GM12875 (cell line): ENCODE results near the gene PRAMEF12.

ENCODE experiments used
- H3K4me3 ChIP-seq: one replicate; pipeline ENCODE4 v1.5.1; 2011; ENCODE audit warnings: low read depth, low read length, control low read depth
- CTCF ChIP-seq: IDR thresholded peaks from 2 replicates; pipeline ENCODE4 v1.5.1; 2011; ENCODE audit warnings: low read depth, mild to moderate bottlenecking, control low read depth, inconsistent platforms, low read length, moderate library complexity, borderline replicate concordance; ENCODE audit not compliant: insufficient read depth

The PRAMEF12 gene

GRCh38 chr1:12769976-12770505 lies 3.5 kb upstream of the PRAMEF12 start:
- no peak for TF ChIP-seq CTCF
- no peak overlapping the region for H3K4me3 ChIP-seq

GRCh38 chr1:12770620-12771019 lies 2.9 kb upstream of the PRAMEF12 start:
- no peak for TF ChIP-seq CTCF
- H3K4me3 ChIP-seq: no peak overlapping the region

- no peak for TF ChIP-seq CTCF
- H3K4me3 ChIP-seq: no peak overlapping the region
These were observed 2.4 kb upstream of the PRAMEF12 start for GRCh38 chr1:12771186-12771585.

- no peak overlapping the region for H3K4me3 ChIP-seq
- no peak for TF ChIP-seq CTCF
These were observed 1.0 kb upstream of the PRAMEF12 start for GRCh38 chr1:12772520-12772919.

- no peak overlapping the region for H3K4me3 ChIP-seq
- TF ChIP-seq CTCF: no peak
These were observed 1.3 kb downstream of the PRAMEF12 start for GRCh38 chr1:12774801-12775345.

- TF ChIP-seq CTCF: no peak
- no peak overlapping the region for H3K4me3 ChIP-seq
These were observed 1.9 kb downstream of the PRAMEF12 start for GRCh38 chr1:12775443-12775842.

- no peak for TF ChIP-seq CTCF
- H3K4me3 ChIP-seq: no peak overlapping the region
These were observed 3.4 kb downstream of the PRAMEF12 start for GRCh38 chr1:12776801-12777557.
